Smooth muscle cell (in vitro differentiated cells): ENCODE data around the gene SETD4. TPM values are rescaled to one million over a fixed set of nuclear protein-coding genes. Genes with fewer than 3 reads are reported as not detected.

Experiments used
- DNase-seq: peaks from one replicate; lab custom pipeline; 2025; ENCODE audit not compliant: unreplicated experiment; lab: John Stamatoyannopoulos, UW
- H2AFZ ChIP-seq: fragments of 200-600 bp; sonication (generic); 2 replicates; pipeline ENCODE4 v1.6.0; 2016; ENCODE audit warnings: antibody characterized with exemption, low read depth, mild to moderate bottlenecking
- H3F3A ChIP-seq: fragments of 200-600 bp; sonication (generic); 2 replicates; pipeline ENCODE4 v1.6.0; 2017; ENCODE audit warnings: antibody characterized with exemption, low read depth
- H3K27ac ChIP-seq: fragments of 200-600 bp; sonication (generic); 2 replicates; pipeline ENCODE4 v1.5.1; 2016; ENCODE audit warnings: low read depth, mild to moderate bottlenecking
- H3K27me3 ChIP-seq: fragments of 200-600 bp; sonication (generic); 2 replicates; pipeline ENCODE4 v1.6.1; 2016; ENCODE audit warnings: low read depth, mild to moderate bottlenecking
- H3K36me3 ChIP-seq: fragments of 200-600 bp; sonication (generic); 2 replicates; pipeline ENCODE4 v1.5.1; 2016; ENCODE audit warnings: low read depth
- H3K4me1 ChIP-seq: fragments of 200-600 bp; sonication (generic); 2 replicates; pipeline ENCODE4 v1.5.1; 2016; ENCODE audit warnings: low read depth
- H3K4me2 ChIP-seq: fragments of 200-600 bp; sonication (generic); 2 replicates; pipeline ENCODE4 v1.6.0; 2016; ENCODE audit warnings: mild to moderate bottlenecking
- H3K4me3 ChIP-seq: fragments of 200-600 bp; sonication (generic); 2 replicates; pipeline ENCODE4 v1.5.1; 2016; ENCODE audit warnings: mild to moderate bottlenecking
- H3K79me2 ChIP-seq: fragments of 200-600 bp; sonication (generic); 2 replicates; pipeline ENCODE4 v1.6.0; 2016; ENCODE audit warnings: low read depth, mild to moderate bottlenecking
- H3K9ac ChIP-seq: fragments of 200-600 bp; sonication (generic); 2 replicates; pipeline ENCODE4 v1.6.0; 2016; ENCODE audit warnings: low read depth
- H3K9me3 ChIP-seq: fragments of 200-600 bp; sonication (generic); replicated peaks from 2 replicates; pipeline ENCODE4 v1.5.1; 2016; ENCODE audit warnings: low read depth
- H4K20me1 ChIP-seq: fragments of 200-600 bp; sonication (generic); 2 replicates; pipeline ENCODE4 v1.6.0; 2016; ENCODE audit warnings: low read depth
- WGBS: methylation state at CpG from one replicate; pipeline ENCODE4 v1.1.7; 2016; ENCODE audit warnings: low lambda C conversion rate; 5-methylcytosine and 5-hydroxymethylcytosine counted together
- polyA plus RNA-seq: library from polyadenylated mRNA; unstranded; fragments of >200 nt; fragmentation: Nextera tagmentation; extraction: Ambion mirVana; gene quantifications from 2 replicates; pipeline ENCODE4 v1.2.1, GENCODE V29; 2016
- total RNA-seq: library from RNA; depleted of rRNA; stranded (reverse); fragments of >200 nt; gene quantifications from 2 replicates; pipeline ENCODE4 v1.2.3, GENCODE V29; 2014
- TF ChIP-seq, protein P1 (sequence below): fragments of 200-600 bp; sonication (generic); IDR thresholded peaks from 2 replicates; pipeline ENCODE4 v1.5.1; 2017; ENCODE audit warnings: borderline replicate concordance, mild to moderate bottlenecking, antibody characterized with exemption; ENCODE audit not compliant: insufficient read depth, poor library complexity, severe bottlenecking

SETD4 gene
- total and polyA plus RNA-seq, 2 experiments from 2014 or later, result 10.0 to 18.7 TPM

DNA sequence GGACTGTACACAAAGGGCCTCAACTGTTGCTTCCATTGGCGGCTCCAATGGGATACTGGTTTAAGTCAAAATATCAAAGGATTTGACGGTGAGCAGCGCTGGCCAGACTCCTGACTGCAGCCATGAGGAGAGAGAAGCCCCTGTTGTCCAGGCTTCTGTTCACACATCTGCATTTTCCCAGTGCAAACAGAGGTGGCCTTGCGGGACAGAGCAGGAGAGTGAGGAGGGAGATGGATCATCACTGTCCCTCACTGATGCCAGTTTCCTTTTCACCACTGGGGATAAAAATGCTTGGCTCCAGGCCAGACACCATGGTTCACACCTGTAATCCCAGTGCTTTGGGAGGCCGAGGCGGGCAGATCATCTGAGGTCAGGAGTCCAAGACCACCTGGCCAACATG is 69.2 kb downstream of the SETD4 start:
- Histone ChIP-seq H3K27me3 (no peaks in the 10 kb centered on the region), H3K27ac (no peak overlapping the region), H3K4me3 (no peak overlapping the region), H3K79me2 (no peaks in the 10 kb centered on the region), H3F3A (no peaks in the 10 kb centered on the region), H2AFZ (no peak overlapping the region), H3K36me3 (no peaks in the 10 kb centered on the region), H4K20me1 (no peaks in the 10 kb centered on the region), H3K4me2 (no peak overlapping the region), H3K9ac (no peak overlapping the region), H3K4me1 (no peaks in the 10 kb centered on the region), H3K9me3 (no peaks in the 10 kb centered on the region)
- no peak for DNase-seq
- TF ChIP-seq, protein P1, sequence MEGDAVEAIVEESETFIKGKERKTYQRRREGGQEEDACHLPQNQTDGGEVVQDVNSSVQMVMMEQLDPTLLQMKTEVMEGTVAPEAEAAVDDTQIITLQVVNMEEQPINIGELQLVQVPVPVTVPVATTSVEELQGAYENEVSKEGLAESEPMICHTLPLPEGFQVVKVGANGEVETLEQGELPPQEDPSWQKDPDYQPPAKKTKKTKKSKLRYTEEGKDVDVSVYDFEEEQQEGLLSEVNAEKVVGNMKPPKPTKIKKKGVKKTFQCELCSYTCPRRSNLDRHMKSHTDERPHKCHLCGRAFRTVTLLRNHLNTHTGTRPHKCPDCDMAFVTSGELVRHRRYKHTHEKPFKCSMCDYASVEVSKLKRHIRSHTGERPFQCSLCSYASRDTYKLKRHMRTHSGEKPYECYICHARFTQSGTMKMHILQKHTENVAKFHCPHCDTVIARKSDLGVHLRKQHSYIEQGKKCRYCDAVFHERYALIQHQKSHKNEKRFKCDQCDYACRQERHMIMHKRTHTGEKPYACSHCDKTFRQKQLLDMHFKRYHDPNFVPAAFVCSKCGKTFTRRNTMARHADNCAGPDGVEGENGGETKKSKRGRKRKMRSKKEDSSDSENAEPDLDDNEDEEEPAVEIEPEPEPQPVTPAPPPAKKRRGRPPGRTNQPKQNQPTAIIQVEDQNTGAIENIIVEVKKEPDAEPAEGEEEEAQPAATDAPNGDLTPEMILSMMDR, result no peak
- WGBS, result 93% methylated on average over 6 of the region's 6 CpGs

DNA sequence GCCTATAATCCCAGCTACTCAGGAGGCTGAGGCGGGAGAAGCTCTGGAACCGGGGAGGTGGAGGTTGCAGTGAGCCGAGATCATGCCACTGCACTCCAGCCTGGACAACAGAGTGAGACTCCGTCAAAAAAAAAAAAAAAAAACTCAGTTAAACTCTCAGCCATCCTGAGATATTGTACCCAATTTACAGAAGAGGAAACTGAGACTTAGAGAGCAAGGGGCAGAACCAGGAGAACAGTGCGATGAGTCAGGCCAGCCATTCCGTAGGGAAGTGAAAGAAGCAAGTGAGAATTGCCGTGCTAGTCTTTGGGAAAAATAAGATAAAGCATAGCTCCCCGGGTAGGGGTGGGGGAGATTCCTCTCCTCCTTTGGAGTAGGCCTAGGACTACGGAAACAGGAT is 69.7 kb downstream of the SETD4 start:
- Histone ChIP-seq H4K20me1 (no peaks in the 10 kb centered on the region), H3K27me3 (no peaks in the 10 kb centered on the region), H3K4me2 (no peak overlapping the region), H3K4me3 (no peak overlapping the region), H2AFZ (no peak overlapping the region), H3K9ac (no peak overlapping the region), H3K9me3 (no peaks in the 10 kb centered on the region), H3K4me1 (no peaks in the 10 kb centered on the region), H3K79me2 (no peaks in the 10 kb centered on the region), H3K27ac (no peak overlapping the region), H3F3A (no peaks in the 10 kb centered on the region), H3K36me3 (no peaks in the 10 kb centered on the region)
- no peak for DNase-seq
- 94% methylated on average over 9 of the region's 9 CpGs for WGBS
- TF ChIP-seq, protein P1, result no peak

DNA sequence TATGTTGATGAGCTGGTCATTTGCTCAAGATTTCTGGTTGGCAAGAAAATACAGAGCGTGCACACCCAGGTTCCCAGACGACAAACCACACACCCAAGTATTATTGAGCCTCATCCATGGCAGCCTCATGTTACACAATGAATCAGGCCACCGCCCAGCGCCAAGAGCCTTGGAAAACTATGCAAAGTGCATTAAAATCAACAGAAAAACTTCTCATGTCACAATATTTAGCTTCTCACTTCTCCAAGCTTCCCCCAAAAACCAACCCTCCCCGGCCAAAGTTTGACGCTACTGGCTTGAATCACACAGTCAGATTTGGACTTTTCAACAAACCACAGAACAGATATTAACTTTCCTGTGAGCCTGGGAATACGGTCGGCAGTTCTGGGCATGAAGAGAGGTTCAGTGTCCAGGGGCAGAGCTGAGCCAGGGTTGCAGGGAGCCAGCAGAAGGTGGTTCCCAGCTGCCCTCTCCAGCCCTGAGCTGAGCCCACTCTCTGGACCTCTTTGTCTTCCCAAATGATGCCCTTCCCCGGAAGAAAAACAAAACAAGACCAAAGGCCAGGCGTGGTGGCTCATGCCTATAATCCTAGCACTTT is 71.1 kb downstream of the SETD4 start:
- Histone ChIP-seq H3K36me3 (no peaks in the 10 kb centered on the region), H3K27me3 (no peaks in the 10 kb centered on the region), H3K79me2 (no peaks in the 10 kb centered on the region), H3K4me3 (no peak overlapping the region), H3K9ac (no peak overlapping the region), H2AFZ (no peak overlapping the region), H3K27ac (no peak overlapping the region), H3K4me2 (no peak overlapping the region), H3K4me1 (no peaks in the 10 kb centered on the region), H3K9me3 (no peaks in the 10 kb centered on the region), H3F3A (no peaks in the 10 kb centered on the region), H4K20me1 (no peaks in the 10 kb centered on the region)
- TF ChIP-seq, protein P1, result no peak
- DNase-seq, result no peak
- WGBS, result 91% methylated on average over 10 of the region's 10 CpGs

DNA sequence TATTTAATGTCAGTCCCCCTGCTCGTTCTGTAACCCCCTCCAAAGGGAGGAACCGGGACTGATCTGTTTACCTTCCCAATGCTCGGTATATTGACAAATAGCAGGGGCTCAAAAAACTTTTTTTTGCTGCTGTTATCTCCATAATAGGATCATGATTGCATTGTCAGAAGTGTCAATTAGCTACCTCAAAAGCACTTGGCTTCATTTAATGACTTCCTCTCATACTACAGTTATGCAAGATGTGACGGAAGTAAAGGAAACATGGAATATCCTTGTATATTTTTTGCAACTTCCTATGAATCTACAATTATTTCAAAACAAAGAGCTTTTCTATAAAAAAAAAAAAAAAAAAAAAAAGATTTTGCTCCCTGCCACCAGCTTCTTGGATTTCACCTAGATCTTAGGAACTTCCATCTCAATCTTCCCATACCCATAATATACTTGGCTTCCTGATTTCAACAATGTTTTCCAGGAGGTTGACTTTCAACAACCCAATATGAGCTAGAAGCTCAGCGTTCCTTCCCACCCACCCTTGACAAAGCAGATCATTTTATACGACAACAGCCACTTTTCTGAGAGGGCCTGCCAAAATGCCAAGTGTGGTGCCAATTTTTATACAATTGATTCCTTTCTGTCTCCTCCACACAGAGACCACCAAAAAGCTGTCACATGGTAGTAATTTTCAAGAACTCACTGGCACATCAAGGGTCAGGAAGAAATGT is 71.7 kb downstream of the SETD4 start:
- Histone ChIP-seq H3K4me3 (no peak overlapping the region), H3K27ac (no peak overlapping the region), H3F3A (no peaks in the 10 kb centered on the region), H2AFZ (no peak overlapping the region), H3K79me2 (no peaks in the 10 kb centered on the region), H3K36me3 (no peaks in the 10 kb centered on the region), H3K27me3 (no peaks in the 10 kb centered on the region), H3K9me3 (no peaks in the 10 kb centered on the region), H4K20me1 (no peaks in the 10 kb centered on the region), H3K9ac (no peak overlapping the region), H3K4me2 (no peak overlapping the region), H3K4me1 (no peaks in the 10 kb centered on the region)
- 89% methylated on average over 6 of the region's 6 CpGs for WGBS
- TF ChIP-seq, protein P1, result no peak
- no peak for DNase-seq
